A673 (cell line): ENCODE measurements around the gene TMEM107.

Experiments used
- EZH2 ChIP-seq: fragments of 200-600 bp; sonication (generic); IDR thresholded peaks from 2 replicates; pipeline ENCODE4 v1.6.1; 2017; ENCODE audit warnings: borderline replicate concordance, low read depth, mild to moderate bottlenecking, mixed read lengths, antibody characterized with exemption, low read length; ENCODE audit not compliant: poor library complexity, severe bottlenecking
- TF ChIP-seq, protein P1 (sequence below): fragments of 300-800, 200-600 bp; sonication (generic); conservative IDR thresholded peaks from 2 replicates; pipeline ENCODE4 v1.5.1; 2017; ENCODE audit warnings: low read depth, mild to moderate bottlenecking, antibody characterized with exemption, low read length, moderate library complexity, mixed read lengths

DNA sequence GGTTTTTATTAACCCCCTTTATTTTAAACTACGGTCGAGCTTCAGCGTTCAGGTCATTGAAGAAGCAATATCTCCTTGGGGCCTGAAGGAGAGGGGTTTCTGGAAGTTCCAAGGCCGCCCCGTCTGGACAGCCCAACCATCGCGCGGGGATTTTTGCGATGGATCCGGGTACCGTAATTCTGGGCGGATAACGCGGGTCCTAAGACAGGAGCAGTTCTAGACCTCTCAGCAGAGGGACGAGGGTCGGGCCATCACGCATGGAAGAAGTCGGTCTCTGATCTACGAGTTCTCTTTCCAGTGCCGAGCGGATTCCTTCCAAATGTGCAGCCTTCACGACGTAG lies 10.2 kb upstream of the TMEM107 start:
- no peak for TF ChIP-seq EZH2
- TF ChIP-seq, protein P1, sequence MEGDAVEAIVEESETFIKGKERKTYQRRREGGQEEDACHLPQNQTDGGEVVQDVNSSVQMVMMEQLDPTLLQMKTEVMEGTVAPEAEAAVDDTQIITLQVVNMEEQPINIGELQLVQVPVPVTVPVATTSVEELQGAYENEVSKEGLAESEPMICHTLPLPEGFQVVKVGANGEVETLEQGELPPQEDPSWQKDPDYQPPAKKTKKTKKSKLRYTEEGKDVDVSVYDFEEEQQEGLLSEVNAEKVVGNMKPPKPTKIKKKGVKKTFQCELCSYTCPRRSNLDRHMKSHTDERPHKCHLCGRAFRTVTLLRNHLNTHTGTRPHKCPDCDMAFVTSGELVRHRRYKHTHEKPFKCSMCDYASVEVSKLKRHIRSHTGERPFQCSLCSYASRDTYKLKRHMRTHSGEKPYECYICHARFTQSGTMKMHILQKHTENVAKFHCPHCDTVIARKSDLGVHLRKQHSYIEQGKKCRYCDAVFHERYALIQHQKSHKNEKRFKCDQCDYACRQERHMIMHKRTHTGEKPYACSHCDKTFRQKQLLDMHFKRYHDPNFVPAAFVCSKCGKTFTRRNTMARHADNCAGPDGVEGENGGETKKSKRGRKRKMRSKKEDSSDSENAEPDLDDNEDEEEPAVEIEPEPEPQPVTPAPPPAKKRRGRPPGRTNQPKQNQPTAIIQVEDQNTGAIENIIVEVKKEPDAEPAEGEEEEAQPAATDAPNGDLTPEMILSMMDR = no peak
